Astrocyte of the cerebellum (primary cell): ENCODE measurements around the gene SORL1.
A peak's percentile ranks its signal among the peaks of the same experiment; 100 is the strongest.

Experiments
- DNase-seq: peaks from one replicate; pipeline ENCODE4 v3.0.0-alpha.2; 2011; ENCODE audit warnings: low read depth
- H3K4me3 ChIP-seq: 2 replicates; pipeline ENCODE4 v1.5.1; 2011; ENCODE audit warnings: mild to moderate bottlenecking, low read depth, low read length, moderate library complexity
- CTCF ChIP-seq: IDR thresholded peaks from 2 replicates; pipeline ENCODE4 v1.5.1; 2012; ENCODE audit warnings: low read length, low read depth, moderate library complexity, mild to moderate bottlenecking; ENCODE audit errors: missing control alignments
- in situ Hi-C: cut with HindIII; loops from 2 replicates; pipeline ENCODE4 v1.10.0; 2017; ENCODE audit warnings: low sequenced_read_pairs

SORL1 gene

GRCh38 chr11:121667836-121668235, 215.7 kb downstream of the SORL1 start:
- in situ Hi-C loops: no loop called here
- no peak for TF ChIP-seq CTCF
- H3K4me3 ChIP-seq: no peak overlapping the region

GRCh38 chr11:121669422-121669821, 217.3 kb downstream of the SORL1 start:
- in situ Hi-C loops: no loop called here
- TF ChIP-seq CTCF: no peak
- no peak overlapping the region for H3K4me3 ChIP-seq
- no peak for DNase-seq

More at GRCh38 chr11:121667836-121668235, 215.7 kb downstream of the SORL1 start:
- DNase-seq: no peak

GRCh38 chr11:121670266-121670665, 218.2 kb downstream of the SORL1 start:
- no peak for DNase-seq
- no peak overlapping the region for H3K4me3 ChIP-seq
- in situ Hi-C loops: no loop called here
- TF ChIP-seq CTCF: no peak

GRCh38 chr11:121670805-121671282, 218.7 kb downstream of the SORL1 start:
- no peak for TF ChIP-seq CTCF
- in situ Hi-C loops: no loop called here
- no peak overlapping the region for H3K4me3 ChIP-seq
- peak; percentile 68 for DNase-seq

- in situ Hi-C loops: no loop called here
- peak; percentile 71 for DNase-seq
- TF ChIP-seq CTCF: no peak
- no peak overlapping the region for H3K4me3 ChIP-seq
These were observed 219.4 kb downstream of the SORL1 start for GRCh38 chr11:121671283-121672168.

- no peak for TF ChIP-seq CTCF
- in situ Hi-C loops: no loop called here
- no peak overlapping the region for H3K4me3 ChIP-seq
- no peak for DNase-seq
These were observed 220.7 kb downstream of the SORL1 start for GRCh38 chr11:121672630-121673487.
